GM19099 (cell line): Measurements from ENCODE around the gene TESPA1.

Source experiments
- POLR2A ChIP-seq: IDR thresholded peaks from 3 replicates; pipeline ENCODE4 v1.6.1; 2011; ENCODE audit warnings: low read depth; ENCODE audit not compliant: insufficient read length; ENCODE audit errors: extremely low read depth

Gene TESPA1

GRCh38 chr12:54959291-54960018, 25.1 kb downstream of the TESPA1 start:
- no peak for TF ChIP-seq POLR2A

- no peak for TF ChIP-seq POLR2A
Observed at GRCh38 chr12:54958048-54958658, 26.4 kb downstream of the TESPA1 start.

- TF ChIP-seq POLR2A, result no peak
Observed at GRCh38 chr12:54956818-54957641, 27.5 kb downstream of the TESPA1 start.

GRCh38 chr12:54956322-54956721, 28.2 kb downstream of the TESPA1 start:
- no peak for TF ChIP-seq POLR2A

GRCh38 chr12:54954801-54955200, 29.8 kb downstream of the TESPA1 start:
- TF ChIP-seq POLR2A, result no peak

- TF ChIP-seq POLR2A, result no peak
Observed at GRCh38 chr12:54954228-54954627, 30.3 kb downstream of the TESPA1 start.

- no peak for TF ChIP-seq POLR2A
Observed at GRCh38 chr12:54950071-54950727, 34.4 kb downstream of the TESPA1 start.

GRCh38 chr12:54949073-54949711, 35.4 kb downstream of the TESPA1 start:
- no peak for TF ChIP-seq POLR2A

- TF ChIP-seq POLR2A, result no peak
Observed at GRCh38 chr12:54948171-54948570, 36.4 kb downstream of the TESPA1 start.

- TF ChIP-seq POLR2A, result no peak
Observed at GRCh38 chr12:54945082-54945481, 39.5 kb downstream of the TESPA1 start.

GRCh38 chr12:54941659-54942058, 42.9 kb downstream of the TESPA1 start:
- no peak for TF ChIP-seq POLR2A

GRCh38 chr12:54940727-54941315, 43.7 kb downstream of the TESPA1 start:
- no peak for TF ChIP-seq POLR2A

- TF ChIP-seq POLR2A, result no peak
Observed at GRCh38 chr12:54937929-54938328, 46.6 kb downstream of the TESPA1 start.

- no peak for TF ChIP-seq POLR2A
Observed at GRCh38 chr12:54937376-54937775, 47.2 kb downstream of the TESPA1 start.
